ENCODE results near the gene DNAJA3.

The DNAJA3 gene

DNA sequence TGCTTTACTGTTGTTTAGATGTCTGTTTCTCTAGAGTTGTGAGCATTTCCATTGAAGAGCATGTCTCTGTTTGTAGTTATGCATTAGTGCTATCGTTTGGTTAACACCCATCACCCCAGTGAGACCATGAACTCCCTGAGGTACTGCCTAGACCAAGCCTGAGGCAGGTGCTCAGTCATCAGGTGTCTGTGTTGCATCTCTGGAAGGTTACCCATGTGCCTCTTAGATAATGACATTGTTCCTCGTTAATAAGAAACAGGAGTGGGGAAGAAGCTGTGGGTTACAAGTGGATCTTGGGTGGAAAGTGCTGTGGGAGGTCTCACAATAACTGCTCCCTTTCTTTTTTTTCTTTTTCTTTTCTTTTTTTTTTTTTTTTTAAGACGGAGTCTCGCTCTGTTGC lies 18.3 kb downstream of the DNAJA3 start:
- Histone ChIP-seq H2AFZ (ENCODE audit: low read depth, low read length) (no peak overlapping the region), H3K9me3 (ENCODE audit: low read length) (no peaks in the 10 kb centered on the region), H3K4me3 (ENCODE audit: low read length) (no peak overlapping the region), H3K27me3 (ENCODE audit: insufficient read depth, low read length) (no peaks in the 10 kb centered on the region), H3K36me3 (ENCODE audit: insufficient read depth, low read length) (peaks cover 72% of the 10 kb centered on the region), H3K4me1 (ENCODE audit: insufficient read depth, low read length) (no peaks in the 10 kb centered on the region)

DNA sequence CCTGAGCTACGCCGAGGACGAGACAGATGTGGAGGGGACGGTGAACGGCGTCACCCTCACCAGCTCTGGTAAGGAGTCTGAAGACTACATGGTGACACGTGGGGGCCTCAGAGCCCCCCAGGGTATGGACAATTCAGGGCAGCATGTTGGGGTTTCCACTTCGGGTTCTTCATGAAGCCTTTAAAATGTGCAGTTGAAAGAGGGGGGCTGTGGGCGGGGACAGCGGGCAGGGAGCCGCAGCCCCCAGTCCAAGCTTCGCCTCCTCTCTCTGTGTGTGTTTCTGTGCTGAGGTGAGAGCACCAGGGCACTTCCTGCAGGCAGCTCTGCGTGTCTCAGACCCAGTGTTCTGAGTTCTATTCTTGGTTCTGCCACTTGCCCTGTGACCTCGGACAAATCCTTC lies 24.8 kb downstream of the DNAJA3 start:
- H3K4me1 ChIP-seq (ENCODE audit: insufficient read depth, low read length): no peaks in the 10 kb centered on the region
- no peaks in the 10 kb centered on the region for H3K27me3 ChIP-seq (ENCODE audit: insufficient read depth, low read length)
- H3K9me3 ChIP-seq (ENCODE audit: low read length): no peaks in the 10 kb centered on the region
- H2AFZ ChIP-seq (ENCODE audit: low read depth, low read length): no peak overlapping the region
- peaks cover 60% of the 10 kb centered on the region for H3K36me3 ChIP-seq (ENCODE audit: insufficient read depth, low read length)
- no peak overlapping the region for H3K4me3 ChIP-seq (ENCODE audit: low read length)

DNA sequence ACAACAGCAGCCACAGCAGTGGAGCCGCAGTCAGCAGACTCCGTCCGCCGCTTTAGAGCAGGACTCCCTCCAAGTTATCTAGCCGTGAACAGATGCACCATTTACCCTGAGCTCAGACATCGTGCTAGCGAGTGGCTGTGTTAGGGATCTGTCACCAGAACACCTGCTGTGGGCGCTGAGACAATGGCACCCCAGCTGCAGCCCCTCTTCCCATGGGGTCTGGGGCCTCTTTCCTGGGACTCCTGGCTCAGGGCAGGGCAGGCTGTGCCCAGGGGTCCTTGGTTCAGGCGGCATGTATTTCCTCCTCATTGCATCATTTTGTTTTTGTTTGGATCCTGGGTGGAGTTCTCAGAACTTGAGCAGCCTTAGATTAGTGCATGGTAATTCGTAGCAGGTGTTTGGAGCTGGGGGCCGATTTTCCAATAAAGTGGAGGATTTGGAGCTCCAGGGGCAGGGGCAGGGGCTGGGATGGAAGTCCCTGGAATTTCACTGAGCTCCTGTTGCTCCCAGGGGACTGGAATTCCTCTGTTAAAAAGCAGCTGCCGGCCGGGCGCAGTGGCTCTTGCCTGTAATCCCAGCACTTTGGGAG lies 25.4 kb downstream of the DNAJA3 start:
- H3K9me3 ChIP-seq (ENCODE audit: low read length): no peaks in the 10 kb centered on the region
- H3K4me3 ChIP-seq (ENCODE audit: low read length): no peak overlapping the region
- no peak overlapping the region for H2AFZ ChIP-seq (ENCODE audit: low read depth, low read length)
- no peaks in the 10 kb centered on the region for H3K4me1 ChIP-seq (ENCODE audit: insufficient read depth, low read length)
- no peaks in the 10 kb centered on the region for H3K27me3 ChIP-seq (ENCODE audit: insufficient read depth, low read length)
- H3K36me3 ChIP-seq (ENCODE audit: insufficient read depth, low read length): peaks cover 63% of the 10 kb centered on the region

DNA sequence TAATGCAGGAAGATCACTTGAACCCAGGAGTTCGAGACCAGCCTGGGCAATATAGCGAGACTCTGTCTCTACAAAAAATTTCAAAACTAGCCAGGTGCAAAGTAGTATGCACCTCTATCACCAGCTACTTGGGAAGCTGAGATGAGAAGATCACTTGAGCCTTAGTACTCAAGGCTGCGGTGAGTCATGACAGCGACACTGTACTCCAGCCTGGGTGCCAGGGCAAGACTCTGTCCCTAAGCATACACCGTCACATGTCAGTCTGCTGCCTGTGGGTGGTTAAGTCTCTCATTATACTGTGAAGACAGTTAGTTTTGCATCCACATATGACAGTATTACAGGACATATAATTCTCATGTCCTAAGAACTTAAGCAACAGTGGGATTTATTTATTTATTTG lies 27.0 kb downstream of the DNAJA3 start:
- no peak overlapping the region for H3K4me3 ChIP-seq (ENCODE audit: low read length)
- no peaks in the 10 kb centered on the region for H3K9me3 ChIP-seq (ENCODE audit: low read length)
- H2AFZ ChIP-seq (ENCODE audit: low read depth, low read length): no peak overlapping the region
- no peaks in the 10 kb centered on the region for H3K27me3 ChIP-seq (ENCODE audit: insufficient read depth, low read length)
- peaks cover 63% of the 10 kb centered on the region for H3K36me3 ChIP-seq (ENCODE audit: insufficient read depth, low read length)
- H3K4me1 ChIP-seq (ENCODE audit: insufficient read depth, low read length): no peaks in the 10 kb centered on the region

DNA sequence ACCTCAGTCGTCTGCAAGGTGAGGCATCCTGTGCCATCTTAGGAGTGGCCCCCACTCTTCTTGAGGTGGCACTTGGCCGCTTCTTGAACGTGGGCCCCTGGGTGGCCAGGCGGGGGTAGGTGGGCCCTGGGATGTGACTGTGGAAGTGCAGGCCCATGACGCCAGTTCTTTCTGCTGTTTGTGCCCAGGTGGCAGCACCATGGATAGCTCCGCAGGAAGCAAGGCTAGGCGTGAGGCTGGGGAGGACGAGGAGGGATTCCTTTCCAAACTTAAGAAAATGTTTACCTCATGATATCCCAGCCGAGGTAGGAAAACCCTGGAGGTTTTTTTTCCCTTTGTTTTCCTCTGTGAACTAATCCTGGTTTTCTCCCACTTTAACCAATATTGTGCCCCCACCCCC lies 29.0 kb downstream of the DNAJA3 start:
- no peaks in the 10 kb centered on the region for H3K27me3 ChIP-seq (ENCODE audit: insufficient read depth, low read length)
- peaks cover 58% of the 10 kb centered on the region for H3K36me3 ChIP-seq (ENCODE audit: insufficient read depth, low read length)
- no peaks in the 10 kb centered on the region for H3K4me1 ChIP-seq (ENCODE audit: insufficient read depth, low read length)
- no peak overlapping the region for H3K4me3 ChIP-seq (ENCODE audit: low read length)
- no peaks in the 10 kb centered on the region for H3K9me3 ChIP-seq (ENCODE audit: low read length)
- H2AFZ ChIP-seq (ENCODE audit: low read depth, low read length): no peak overlapping the region

DNA sequence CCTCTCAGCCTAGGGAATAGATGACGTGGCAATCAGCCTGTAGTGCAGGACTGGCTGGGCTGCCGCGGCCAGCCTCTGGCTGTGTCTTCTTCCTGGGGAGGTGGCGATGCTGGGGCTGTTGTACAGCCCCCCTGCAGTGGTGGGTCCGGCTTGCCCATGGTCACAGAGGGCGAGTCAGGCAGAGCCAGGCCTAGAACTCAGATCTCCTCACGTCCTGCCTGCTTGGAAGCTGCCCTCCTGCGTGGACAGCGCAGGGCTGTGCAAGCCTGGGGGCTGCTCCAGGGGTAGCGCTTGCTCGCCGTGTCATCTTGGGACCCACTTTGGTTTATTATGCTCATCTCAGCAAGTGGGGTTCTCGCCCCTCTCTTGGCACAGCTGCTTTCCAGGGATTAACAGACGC lies 29.4 kb downstream of the DNAJA3 start:
- Histone ChIP-seq H3K36me3 (ENCODE audit: insufficient read depth, low read length) (peaks cover 57% of the 10 kb centered on the region), H3K4me3 (ENCODE audit: low read length) (no peak overlapping the region), H3K27me3 (ENCODE audit: insufficient read depth, low read length) (no peaks in the 10 kb centered on the region), H2AFZ (ENCODE audit: low read depth, low read length) (no peak overlapping the region), H3K4me1 (ENCODE audit: insufficient read depth, low read length) (no peaks in the 10 kb centered on the region), H3K9me3 (ENCODE audit: low read length) (no peaks in the 10 kb centered on the region)

DNA sequence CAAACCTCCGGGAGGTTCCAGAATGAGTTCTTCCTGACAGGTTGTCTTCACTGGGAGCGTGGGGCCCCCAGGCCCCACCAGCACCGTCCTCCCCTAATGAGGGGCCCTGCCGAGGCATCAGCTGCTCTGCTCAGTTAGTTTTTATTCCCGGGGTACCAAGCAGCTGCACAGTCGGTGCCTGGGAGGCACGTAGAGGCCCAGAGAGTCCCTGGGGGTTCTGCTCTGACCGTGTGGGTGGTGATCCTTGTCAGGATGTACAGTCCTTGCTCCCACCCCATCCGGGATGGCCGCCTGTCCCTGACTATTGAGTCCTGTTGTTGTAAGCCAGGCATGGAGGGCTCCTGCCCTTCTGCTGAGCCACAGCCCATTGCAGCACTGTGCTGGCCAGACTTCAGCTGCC lies 30.3 kb downstream of the DNAJA3 start:
- Histone ChIP-seq H3K4me3 (ENCODE audit: low read length) (no peak overlapping the region), H3K9me3 (ENCODE audit: low read length) (no peaks in the 10 kb centered on the region), H3K4me1 (ENCODE audit: insufficient read depth, low read length) (peaks cover 1% of the 10 kb centered on the region), H3K27me3 (ENCODE audit: insufficient read depth, low read length) (no peaks in the 10 kb centered on the region), H3K36me3 (ENCODE audit: insufficient read depth, low read length) (peaks cover 48% of the 10 kb centered on the region), H2AFZ (ENCODE audit: low read depth, low read length) (no peak overlapping the region)

DNA sequence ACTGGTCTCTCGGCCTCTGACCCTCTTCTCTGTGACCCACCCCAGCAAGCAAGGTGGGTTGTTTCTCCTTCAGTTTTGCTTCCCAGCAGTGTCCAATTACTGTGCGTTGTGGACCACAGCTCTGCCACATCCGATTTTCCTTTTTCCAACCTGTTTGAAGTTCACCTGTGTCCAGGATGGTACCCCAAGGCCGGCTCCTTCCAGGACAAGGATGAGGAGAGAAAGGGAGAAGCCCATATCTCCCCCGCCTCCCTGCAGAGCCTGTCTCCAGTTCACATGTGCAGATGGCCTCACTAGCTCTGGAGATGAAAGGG lies 35.2 kb downstream of the DNAJA3 start:
- no peaks in the 10 kb centered on the region for H3K27me3 ChIP-seq (ENCODE audit: insufficient read depth, low read length)
- H3K9me3 ChIP-seq (ENCODE audit: low read length): no peaks in the 10 kb centered on the region
- no peak overlapping the region for H3K4me3 ChIP-seq (ENCODE audit: low read length)
- peaks cover 7% of the 10 kb centered on the region for H3K4me1 ChIP-seq (ENCODE audit: insufficient read depth, low read length)
- no peak overlapping the region for H2AFZ ChIP-seq (ENCODE audit: low read depth, low read length)
- peaks cover 16% of the 10 kb centered on the region for H3K36me3 ChIP-seq (ENCODE audit: insufficient read depth, low read length)

DNA sequence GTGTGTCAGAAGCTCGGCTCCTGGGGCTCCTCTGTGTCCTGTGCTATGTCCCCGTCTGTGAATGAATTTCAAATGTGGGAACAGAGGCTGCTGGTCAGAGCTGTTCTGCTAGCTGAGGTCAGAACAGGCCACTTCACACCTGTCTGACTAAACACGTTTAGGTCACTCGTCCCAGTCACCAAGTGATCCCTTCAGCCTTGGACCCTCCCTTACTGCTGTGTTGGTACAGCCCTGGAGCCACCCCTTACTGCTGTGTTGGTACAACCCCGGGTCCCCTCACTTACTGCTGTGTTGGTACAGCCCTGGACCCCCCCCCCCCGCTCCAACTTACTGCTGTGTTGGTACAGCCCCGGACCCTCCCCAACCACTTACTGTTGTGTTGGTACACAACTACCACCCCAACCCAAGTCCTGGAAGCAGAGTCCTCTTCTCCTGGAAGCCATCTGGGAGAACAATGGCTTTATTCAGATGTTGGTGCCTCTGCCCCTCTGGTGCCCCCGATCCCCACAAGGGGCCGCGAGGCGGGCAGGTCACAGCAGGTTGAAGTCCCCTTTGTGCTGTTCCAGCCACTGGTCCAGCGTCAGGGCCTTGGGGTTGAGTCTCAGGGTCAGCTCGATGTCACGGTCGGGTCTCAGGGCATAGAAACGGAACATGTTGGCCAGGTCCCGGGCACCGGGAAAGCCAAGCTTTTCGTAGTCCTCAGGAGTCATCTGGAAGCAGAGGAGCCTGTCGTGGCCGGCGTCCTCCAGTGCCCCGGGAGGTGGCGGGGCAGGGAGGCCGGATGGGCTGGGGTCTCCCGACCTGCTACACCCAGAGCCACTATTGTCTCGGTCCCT lies 35.8 kb downstream of the DNAJA3 start:
- no peaks in the 10 kb centered on the region for H3K9me3 ChIP-seq (ENCODE audit: low read length)
- peaks cover 7% of the 10 kb centered on the region for H3K4me1 ChIP-seq (ENCODE audit: insufficient read depth, low read length)
- H3K36me3 ChIP-seq (ENCODE audit: insufficient read depth, low read length): peaks cover 10% of the 10 kb centered on the region
- no peak overlapping the region for H3K4me3 ChIP-seq (ENCODE audit: low read length)
- H2AFZ ChIP-seq (ENCODE audit: low read depth, low read length): no peak overlapping the region
- H3K27me3 ChIP-seq (ENCODE audit: insufficient read depth, low read length): no peaks in the 10 kb centered on the region

DNA sequence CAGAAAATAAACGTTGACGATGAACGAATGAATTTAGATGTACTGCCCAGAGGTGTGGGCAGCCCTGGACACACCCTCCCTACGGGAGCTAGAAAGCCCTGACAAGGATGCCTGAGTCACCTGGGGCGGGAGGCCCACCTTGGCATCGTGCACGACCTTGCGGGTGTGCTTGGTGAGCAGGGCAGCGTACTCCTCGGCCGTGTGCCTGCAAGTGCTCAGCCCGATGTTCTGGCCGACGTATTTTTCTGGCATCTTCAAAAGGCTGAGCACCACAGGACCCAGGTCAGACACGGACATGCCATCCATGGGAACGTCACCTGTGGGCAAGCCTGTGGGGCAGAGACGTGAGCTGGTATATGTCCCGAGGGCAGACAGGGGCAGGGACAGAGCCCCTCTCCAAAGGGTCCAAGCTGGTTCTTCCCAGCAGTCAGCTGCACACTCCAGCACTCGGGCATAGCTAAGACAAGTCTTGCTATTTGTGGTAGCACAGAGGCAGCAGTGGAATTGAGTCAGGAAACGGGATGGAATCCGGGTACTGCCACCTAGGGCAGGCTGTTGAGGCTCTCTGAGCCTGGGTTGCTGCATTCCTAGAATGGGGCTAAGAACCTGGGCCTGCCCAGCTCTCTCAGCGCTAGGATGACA lies 38.0 kb downstream of the DNAJA3 start:
- no peaks in the 10 kb centered on the region for H3K9me3 ChIP-seq (ENCODE audit: low read length)
- H3K27me3 ChIP-seq (ENCODE audit: insufficient read depth, low read length): no peaks in the 10 kb centered on the region
- peaks cover 7% of the 10 kb centered on the region for H3K4me1 ChIP-seq (ENCODE audit: insufficient read depth, low read length)
- H2AFZ ChIP-seq (ENCODE audit: low read depth, low read length): no peak overlapping the region
- no peaks in the 10 kb centered on the region for H3K36me3 ChIP-seq (ENCODE audit: insufficient read depth, low read length)
- no peak overlapping the region for H3K4me3 ChIP-seq (ENCODE audit: low read length)

DNA sequence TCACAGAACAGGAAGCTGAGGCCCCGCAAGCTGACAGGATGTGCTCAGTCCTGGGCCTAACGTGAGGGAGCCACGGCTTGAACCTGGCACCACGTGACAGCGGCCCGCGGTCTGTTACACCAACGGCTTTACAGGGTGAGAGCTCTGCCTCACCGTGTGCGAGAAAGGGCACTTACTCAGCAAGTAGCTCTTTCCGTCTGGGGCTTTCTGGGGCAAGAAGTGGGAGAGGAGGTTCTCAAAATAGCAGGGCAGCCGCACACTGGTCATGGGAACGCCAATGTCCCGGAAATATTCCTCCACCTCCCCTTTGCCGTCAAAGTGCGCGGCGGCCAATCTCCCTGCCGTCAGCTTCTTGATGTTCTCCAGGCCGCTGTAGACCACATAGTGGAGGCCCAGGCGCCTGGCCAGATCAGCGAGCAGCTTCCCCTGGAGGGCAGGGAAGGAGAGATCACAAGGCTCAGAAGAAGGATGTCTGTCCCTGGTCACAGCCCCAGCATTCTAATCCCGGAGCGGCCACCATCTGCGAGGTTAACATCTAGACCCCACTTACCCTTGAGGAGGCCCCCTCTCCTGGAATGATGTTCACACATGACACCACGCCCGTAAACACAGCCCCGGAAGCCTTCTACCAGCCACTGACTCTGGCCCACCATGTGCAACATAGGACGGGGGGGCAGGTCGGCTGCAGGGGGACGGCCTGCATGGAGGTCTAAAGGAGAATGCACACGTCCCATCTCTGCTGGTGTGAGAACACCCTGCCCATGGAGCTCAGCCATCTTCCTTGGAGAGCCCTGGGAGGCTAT lies 40.5 kb downstream of the DNAJA3 start:
- Histone ChIP-seq H3K27me3 (ENCODE audit: insufficient read depth, low read length) (no peaks in the 10 kb centered on the region), H3K4me3 (ENCODE audit: low read length) (no peak overlapping the region), H3K4me1 (ENCODE audit: insufficient read depth, low read length) (peaks cover 3% of the 10 kb centered on the region), H3K36me3 (ENCODE audit: insufficient read depth, low read length) (no peaks in the 10 kb centered on the region), H2AFZ (ENCODE audit: low read depth, low read length) (no peak overlapping the region), H3K9me3 (ENCODE audit: low read length) (no peaks in the 10 kb centered on the region)

DNA sequence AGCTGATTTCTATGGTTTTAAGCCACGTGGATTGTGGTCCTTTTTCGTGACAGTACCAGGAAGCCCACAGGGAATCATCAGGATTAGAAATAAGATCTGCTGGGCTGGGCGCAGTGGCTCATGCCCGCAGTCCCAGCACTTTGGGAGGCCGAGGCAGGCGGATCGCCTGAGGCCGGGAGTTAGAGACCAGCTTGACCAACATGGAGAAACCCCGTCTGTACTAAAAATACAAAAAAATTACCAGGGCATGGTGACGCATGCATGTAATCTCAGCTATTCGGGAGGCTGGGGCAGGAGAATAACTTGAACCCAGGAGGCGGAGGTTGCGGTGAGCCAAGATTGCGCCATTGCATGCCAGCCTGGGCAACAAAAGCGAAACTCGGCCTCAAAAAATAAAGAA lies 42.2 kb downstream of the DNAJA3 start:
- H3K36me3 ChIP-seq (ENCODE audit: insufficient read depth, low read length): no peaks in the 10 kb centered on the region
- H3K27me3 ChIP-seq (ENCODE audit: insufficient read depth, low read length): no peaks in the 10 kb centered on the region
- no peaks in the 10 kb centered on the region for H3K9me3 ChIP-seq (ENCODE audit: low read length)
- H3K4me1 ChIP-seq (ENCODE audit: insufficient read depth, low read length): no peaks in the 10 kb centered on the region
- no peak overlapping the region for H2AFZ ChIP-seq (ENCODE audit: low read depth, low read length)
- H3K4me3 ChIP-seq (ENCODE audit: low read length): no peak overlapping the region

DNA sequence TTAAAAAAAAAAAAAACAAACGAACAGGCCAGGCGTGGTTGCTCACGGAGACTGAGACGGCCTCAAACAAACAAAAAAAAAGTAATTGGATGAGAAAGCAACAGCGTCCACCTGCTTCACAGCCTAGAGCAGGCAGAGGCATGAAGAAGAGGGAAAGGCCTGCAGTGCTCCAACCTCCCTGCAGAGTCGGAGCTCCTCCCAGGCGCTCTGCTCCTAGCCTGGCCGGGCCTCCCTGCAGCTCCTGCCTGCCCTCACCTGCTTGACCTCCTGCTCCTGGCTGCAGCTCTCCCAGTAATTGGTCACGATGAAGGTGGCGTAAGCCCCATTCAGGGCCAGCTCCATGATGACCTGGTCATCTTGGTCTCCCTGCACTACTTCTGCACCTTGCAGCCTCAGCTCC lies 43.3 kb downstream of the DNAJA3 start:
- Histone ChIP-seq H3K9me3 (ENCODE audit: low read length) (no peaks in the 10 kb centered on the region), H3K4me1 (ENCODE audit: insufficient read depth, low read length) (no peaks in the 10 kb centered on the region), H2AFZ (ENCODE audit: low read depth, low read length) (no peak overlapping the region), H3K36me3 (ENCODE audit: insufficient read depth, low read length) (no peaks in the 10 kb centered on the region), H3K27me3 (ENCODE audit: insufficient read depth, low read length) (no peaks in the 10 kb centered on the region), H3K4me3 (ENCODE audit: low read length) (no peak overlapping the region)
